HG02970 (cell line): ENCODE data around the gene ZNF578.
"Not testable (repeated sequence)": the region's sequence is repeated elsewhere in the genome, so short reads cannot be mapped to it uniquely, and the experiment has no call there.

Experiments used
- ATAC-seq: cut with Tn5 transposase; IDR thresholded peaks from one replicate; pipeline ENCODE4 v1.9.1; 2021; ENCODE audit warnings: mild to moderate bottlenecking, moderate library complexity, moderate number of reproducible peaks; ENCODE audit not compliant: unreplicated experiment, low FRiP score

The ZNF578 gene

DNA sequence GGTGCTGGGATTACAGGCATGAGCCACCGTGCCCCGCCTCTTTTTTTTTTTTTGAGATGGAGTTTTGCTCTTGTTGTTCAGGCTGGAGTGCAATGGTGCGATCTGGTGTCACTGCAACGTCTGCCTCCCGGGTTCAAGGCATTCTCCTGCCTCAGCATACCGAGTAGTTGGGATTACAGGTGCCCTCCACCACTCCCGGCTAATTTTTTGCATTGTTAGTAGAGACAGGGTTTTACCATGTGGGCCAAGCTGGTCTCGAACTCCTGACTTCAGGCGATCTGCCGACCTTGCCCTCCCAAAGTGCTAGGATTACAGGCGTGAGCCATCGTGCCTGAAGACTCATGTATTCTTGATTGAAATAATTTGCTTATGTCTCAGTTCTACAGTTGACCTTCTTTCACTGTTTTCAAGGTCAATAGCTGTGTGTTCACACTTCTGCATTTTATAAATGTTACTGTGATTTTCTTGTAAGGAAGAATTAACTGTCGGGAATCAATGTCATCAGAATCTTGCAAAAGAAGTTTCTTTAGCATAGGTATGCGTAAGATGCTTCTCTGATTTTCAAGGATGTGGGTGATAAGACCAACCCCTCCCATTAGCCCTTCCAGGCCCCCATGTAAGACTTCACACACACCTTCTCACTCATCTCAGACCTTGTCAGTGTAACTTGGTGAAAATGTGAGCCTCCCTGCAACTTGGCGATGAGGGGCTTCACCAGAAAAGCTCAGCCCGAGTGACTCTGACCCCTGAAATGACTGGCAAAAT, 104.1 kb downstream of the ZNF578 start:
- ATAC-seq = no peak

DNA sequence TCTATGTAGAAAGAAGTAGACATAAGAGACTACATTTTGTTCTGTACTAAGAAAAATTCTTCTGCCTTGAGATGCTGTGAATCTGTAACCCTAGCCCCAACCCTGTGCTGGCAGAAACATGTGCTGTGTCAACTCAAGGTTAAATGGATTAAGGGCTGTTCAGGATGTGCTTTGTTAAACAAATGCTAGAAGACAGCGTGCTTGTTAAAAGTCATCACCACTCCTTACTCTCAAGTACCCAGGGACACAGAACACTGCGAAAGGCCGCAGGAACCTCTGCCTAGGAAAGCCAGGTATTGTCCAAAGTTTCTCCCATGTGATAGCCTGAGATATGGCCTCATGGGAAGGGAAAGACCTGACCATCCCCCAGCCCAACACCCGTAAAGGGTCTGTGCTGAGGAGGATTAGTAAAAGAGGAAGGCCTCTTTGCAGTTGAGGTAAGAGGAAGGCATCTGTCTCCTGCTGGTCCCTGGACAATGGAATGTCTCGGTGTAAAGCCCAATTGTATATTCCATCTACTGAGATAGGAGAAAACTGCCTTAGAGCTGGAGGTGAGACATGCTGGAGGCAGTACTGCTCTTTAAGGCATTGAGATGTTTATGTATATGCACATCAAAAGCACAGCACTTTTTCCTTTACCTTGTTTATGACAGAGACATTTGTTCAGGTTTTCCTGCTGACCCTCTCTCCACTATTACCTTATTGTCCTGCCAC, 105.5 kb downstream of the ZNF578 start:
- ATAC-seq = not testable (repeated sequence)

DNA sequence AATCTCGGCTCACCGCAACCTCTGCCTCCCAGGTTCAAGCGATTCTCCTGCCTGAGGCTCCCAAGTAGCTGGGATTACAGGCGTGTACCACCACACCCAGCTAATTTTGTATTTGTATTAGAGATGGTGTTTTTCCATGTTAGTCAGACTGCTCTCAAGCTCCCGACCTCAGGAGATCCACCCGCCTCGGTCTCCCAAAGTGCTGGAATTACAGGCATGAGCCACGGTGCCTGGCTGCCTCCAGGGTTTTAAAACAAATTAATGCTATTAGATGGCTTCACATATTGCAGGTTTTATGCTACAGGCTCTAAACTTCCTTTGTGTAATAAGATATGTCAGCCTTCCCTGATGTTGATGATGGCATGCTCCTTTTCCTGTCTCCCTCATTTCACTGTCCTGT, 108.3 kb downstream of the ZNF578 start:
- ATAC-seq = not testable (repeated sequence)
